Type B pancreatic cell (in vitro differentiated cells): ENCODE results near the gene FRMD4A. TPM values are rescaled to one million over a fixed set of nuclear protein-coding genes. Genes with fewer than 3 reads are reported as not detected.

Experiments
- DNase-seq: peaks from one replicate; pipeline ENCODE4 v3.0.0; 2021; ENCODE audit warnings: mixed read lengths; ENCODE audit not compliant: unreplicated experiment; ENCODE audit errors: extremely low spot score
- H3K27ac Mint-ChIP-seq: 2 replicates; pipeline ENCODE4 v1.8.0; 2021; ENCODE audit warnings: mild to moderate bottlenecking, mixed read lengths
- H3K27me3 Mint-ChIP-seq: 2 replicates; pipeline ENCODE4 v1.8.0; 2021; ENCODE audit warnings: mixed read lengths
- H3K36me3 Mint-ChIP-seq: 2 replicates; pipeline ENCODE4 v1.8.0; 2021; ENCODE audit warnings: mixed read lengths
- H3K4me1 Mint-ChIP-seq: one replicate; pipeline ENCODE4 v1.8.0; 2021; ENCODE audit warnings: mixed read lengths; ENCODE audit not compliant: unreplicated experiment
- H3K4me3 Mint-ChIP-seq: 2 replicates; pipeline ENCODE4 v1.8.0; 2021; ENCODE audit warnings: mild to moderate bottlenecking, mixed read lengths
- H3K9me3 Mint-ChIP-seq: 2 replicates; pipeline ENCODE4 v1.8.0; 2021; ENCODE audit warnings: mixed read lengths
- total RNA-seq: library from RNA; stranded (reverse); gene quantifications from 2 replicates; pipeline ENCODE4 v1.2.1, GENCODE V29; 2021; ENCODE audit warnings: low replicate concordance
- TF ChIP-seq, protein P1 (sequence below): fragments of 200-600 bp; sonication (generic); conservative IDR thresholded peaks from 2 replicates; pipeline ENCODE4 v1.5.0; 2021; ENCODE audit warnings: antibody characterized with exemption, mild to moderate bottlenecking

The FRMD4A gene
- total RNA-seq, 1 donor from 2014 or later = 88.9 TPM

- no peak overlapping the region for H3K4me3 Mint-ChIP-seq
- no peaks in the 10 kb centered on the region for H3K9me3 Mint-ChIP-seq
- peaks cover 12% of the 10 kb centered on the region for H3K4me1 Mint-ChIP-seq
- H3K27me3 Mint-ChIP-seq = no peaks in the 10 kb centered on the region
- TF ChIP-seq, protein P1, sequence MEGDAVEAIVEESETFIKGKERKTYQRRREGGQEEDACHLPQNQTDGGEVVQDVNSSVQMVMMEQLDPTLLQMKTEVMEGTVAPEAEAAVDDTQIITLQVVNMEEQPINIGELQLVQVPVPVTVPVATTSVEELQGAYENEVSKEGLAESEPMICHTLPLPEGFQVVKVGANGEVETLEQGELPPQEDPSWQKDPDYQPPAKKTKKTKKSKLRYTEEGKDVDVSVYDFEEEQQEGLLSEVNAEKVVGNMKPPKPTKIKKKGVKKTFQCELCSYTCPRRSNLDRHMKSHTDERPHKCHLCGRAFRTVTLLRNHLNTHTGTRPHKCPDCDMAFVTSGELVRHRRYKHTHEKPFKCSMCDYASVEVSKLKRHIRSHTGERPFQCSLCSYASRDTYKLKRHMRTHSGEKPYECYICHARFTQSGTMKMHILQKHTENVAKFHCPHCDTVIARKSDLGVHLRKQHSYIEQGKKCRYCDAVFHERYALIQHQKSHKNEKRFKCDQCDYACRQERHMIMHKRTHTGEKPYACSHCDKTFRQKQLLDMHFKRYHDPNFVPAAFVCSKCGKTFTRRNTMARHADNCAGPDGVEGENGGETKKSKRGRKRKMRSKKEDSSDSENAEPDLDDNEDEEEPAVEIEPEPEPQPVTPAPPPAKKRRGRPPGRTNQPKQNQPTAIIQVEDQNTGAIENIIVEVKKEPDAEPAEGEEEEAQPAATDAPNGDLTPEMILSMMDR = no peak
- DNase-seq = no peak
- peak overlapping the region; percentile 8 for H3K27ac Mint-ChIP-seq
- H3K36me3 Mint-ChIP-seq = peaks cover 20% of the 10 kb centered on the region
Observed at GRCh38 chr10:13629116-13629515, 701.6 kb downstream of the FRMD4A start.

DNA sequence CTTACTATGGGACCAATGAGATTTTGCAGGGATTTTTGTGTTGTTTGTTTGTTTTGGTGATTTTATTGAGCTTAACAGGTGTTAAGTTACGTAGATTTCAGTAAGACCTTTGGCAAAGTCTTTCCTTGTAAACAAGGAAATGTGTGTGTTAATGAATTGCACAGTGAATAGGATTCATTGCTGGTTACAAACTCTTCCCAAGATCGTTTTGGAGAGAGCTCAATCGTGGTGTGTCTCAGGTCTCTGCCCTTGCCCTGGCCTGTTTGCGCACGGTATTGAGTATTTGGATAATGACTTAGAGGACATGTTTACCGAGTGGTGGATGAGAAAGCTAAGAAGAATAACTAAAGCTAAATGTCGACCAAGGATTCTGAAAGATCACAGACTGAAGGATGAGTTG lies 702.1 kb downstream of the FRMD4A start:
- Mint-ChIP-seq H3K4me1 (peaks cover 11% of the 10 kb centered on the region), H3K4me3 (no peak overlapping the region), H3K36me3 (peaks cover 20% of the 10 kb centered on the region), H3K27me3 (no peaks in the 10 kb centered on the region), H3K9me3 (no peaks in the 10 kb centered on the region), H3K27ac (peak overlapping the region; percentile 8)
- no peak for DNase-seq
- TF ChIP-seq, protein P1 = no peak

GRCh38 chr10:13627459-13628310 lies 703.0 kb downstream of the FRMD4A start:
- H3K4me3 Mint-ChIP-seq = no peak overlapping the region
- DNase-seq = no peak
- H3K27ac Mint-ChIP-seq = no peak overlapping the region
- H3K27me3 Mint-ChIP-seq = no peaks in the 10 kb centered on the region
- H3K4me1 Mint-ChIP-seq = peaks cover 5% of the 10 kb centered on the region
- H3K36me3 Mint-ChIP-seq = peaks cover 16% of the 10 kb centered on the region
- no peaks in the 10 kb centered on the region for H3K9me3 Mint-ChIP-seq
- TF ChIP-seq, protein P1 = no peak

GRCh38 chr10:13624630-13625029 lies 706.1 kb downstream of the FRMD4A start:
- Mint-ChIP-seq H3K9me3 (no peaks in the 10 kb centered on the region), H3K36me3 (peaks cover 13% of the 10 kb centered on the region), H3K27ac (no peak overlapping the region), H3K4me1 (no peaks in the 10 kb centered on the region), H3K4me3 (no peak overlapping the region), H3K27me3 (no peaks in the 10 kb centered on the region)
- TF ChIP-seq, protein P1 = no peak
- no peak for DNase-seq

DNA sequence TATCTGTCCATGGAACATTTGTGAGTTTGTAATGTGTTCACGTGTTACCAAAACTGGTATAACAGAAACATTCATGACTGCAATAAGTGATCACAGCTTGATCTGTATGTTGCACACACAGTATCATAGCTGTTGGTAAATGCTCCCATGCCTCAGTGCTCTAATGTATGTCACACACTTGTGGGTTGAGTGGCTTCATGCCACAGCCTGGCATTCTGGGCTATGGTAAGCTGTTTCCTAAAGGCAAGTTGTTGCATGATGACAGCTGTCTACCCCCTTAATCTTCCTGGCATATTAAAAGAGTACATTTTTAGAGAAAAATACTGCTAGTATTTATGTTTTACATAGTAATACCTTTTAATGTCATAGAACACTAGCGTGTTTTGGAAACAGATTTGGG lies 708.8 kb downstream of the FRMD4A start:
- no peaks in the 10 kb centered on the region for H3K4me1 Mint-ChIP-seq
- no peak overlapping the region for H3K4me3 Mint-ChIP-seq
- peaks cover 34% of the 10 kb centered on the region for H3K36me3 Mint-ChIP-seq
- TF ChIP-seq, protein P1 = no peak
- no peak for DNase-seq
- no peak overlapping the region for H3K27ac Mint-ChIP-seq
- H3K9me3 Mint-ChIP-seq = no peaks in the 10 kb centered on the region
- H3K27me3 Mint-ChIP-seq = no peaks in the 10 kb centered on the region
